ENCODE measurements around the gene CSPG5. TPM values are rescaled to one million over a fixed set of nuclear protein-coding genes. Genes with fewer than 3 reads are reported as not detected.

The CSPG5 gene
- total RNA-seq, 1 donor from 2014 or later: 2.2 TPM

DNA sequence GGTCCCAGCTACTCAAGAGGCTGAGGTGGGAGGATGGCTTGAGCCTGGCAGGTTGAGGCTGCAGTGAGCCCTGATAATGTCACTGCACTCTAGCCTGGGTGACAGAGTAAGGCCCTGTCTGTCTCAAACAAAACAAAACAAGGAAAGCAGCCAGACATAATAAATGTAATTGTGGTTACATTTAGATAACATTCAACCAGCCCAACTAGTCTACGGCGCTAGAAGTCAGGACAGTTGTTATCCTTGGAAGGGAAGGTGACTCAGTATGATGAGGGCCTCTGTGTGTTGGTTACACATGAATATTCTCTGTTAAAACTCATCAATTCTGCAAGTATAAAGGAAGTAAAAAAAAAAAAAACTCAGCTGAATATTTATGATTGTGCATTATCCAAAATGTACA is 27.0 kb upstream of the CSPG5 start:
- no peak for DNase-seq (ENCODE audit: low read depth)
- TF ChIP-seq, protein P1, sequence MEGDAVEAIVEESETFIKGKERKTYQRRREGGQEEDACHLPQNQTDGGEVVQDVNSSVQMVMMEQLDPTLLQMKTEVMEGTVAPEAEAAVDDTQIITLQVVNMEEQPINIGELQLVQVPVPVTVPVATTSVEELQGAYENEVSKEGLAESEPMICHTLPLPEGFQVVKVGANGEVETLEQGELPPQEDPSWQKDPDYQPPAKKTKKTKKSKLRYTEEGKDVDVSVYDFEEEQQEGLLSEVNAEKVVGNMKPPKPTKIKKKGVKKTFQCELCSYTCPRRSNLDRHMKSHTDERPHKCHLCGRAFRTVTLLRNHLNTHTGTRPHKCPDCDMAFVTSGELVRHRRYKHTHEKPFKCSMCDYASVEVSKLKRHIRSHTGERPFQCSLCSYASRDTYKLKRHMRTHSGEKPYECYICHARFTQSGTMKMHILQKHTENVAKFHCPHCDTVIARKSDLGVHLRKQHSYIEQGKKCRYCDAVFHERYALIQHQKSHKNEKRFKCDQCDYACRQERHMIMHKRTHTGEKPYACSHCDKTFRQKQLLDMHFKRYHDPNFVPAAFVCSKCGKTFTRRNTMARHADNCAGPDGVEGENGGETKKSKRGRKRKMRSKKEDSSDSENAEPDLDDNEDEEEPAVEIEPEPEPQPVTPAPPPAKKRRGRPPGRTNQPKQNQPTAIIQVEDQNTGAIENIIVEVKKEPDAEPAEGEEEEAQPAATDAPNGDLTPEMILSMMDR (conservative IDR thresholded peaks at IDR 0.05; ENCODE audit: low read depth, low read length): no peak
- H3K4me3 ChIP-seq (ENCODE audit: low read depth, low read length): no peak overlapping the region

DNA sequence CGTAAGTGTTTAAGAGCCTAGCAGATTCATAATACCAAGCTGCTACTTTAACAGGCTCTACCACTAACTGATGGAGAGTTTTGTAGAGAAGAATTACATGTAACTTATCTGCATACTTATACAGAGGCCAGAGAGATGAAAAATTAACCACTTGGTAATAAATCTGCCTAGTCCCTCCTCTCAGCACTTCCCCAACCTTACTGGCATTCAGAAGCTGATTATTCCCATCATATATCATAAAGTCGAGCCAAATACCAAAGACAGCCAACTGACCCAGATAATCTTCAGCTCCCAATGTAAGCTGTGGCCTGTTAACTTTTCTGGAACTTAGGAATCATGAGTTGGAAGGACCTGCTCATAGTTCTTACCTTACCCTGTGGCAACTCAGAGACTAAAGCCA is 25.5 kb upstream of the CSPG5 start:
- no peak for DNase-seq (ENCODE audit: low read depth)
- TF ChIP-seq, protein P1 (conservative IDR thresholded peaks at IDR 0.05; ENCODE audit: low read depth, low read length): no peak
- H3K4me3 ChIP-seq (ENCODE audit: low read depth, low read length): no peak overlapping the region

DNA sequence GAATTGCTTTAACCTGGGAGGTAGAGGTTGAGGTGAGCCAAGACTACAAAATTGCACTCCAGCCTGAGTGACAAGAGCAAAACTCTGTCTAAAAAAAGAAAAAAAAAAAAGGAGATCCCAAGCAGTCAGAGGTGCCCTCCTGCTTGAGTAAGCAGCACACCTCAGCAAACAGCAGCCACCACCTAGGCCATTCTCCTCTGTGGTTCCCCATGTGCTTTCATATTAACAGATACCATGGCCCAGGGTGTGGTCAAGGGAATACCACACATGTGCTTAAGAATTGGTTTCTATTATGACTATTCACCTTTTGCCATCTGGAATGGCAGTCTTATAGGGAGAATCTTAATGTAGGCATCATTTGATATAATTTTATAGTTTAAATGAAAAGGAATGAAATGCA is 24.7 kb upstream of the CSPG5 start:
- no peak for DNase-seq (ENCODE audit: low read depth)
- H3K4me3 ChIP-seq (ENCODE audit: low read depth, low read length): no peak overlapping the region
- TF ChIP-seq, protein P1 (conservative IDR thresholded peaks at IDR 0.05; ENCODE audit: low read depth, low read length): no peak

DNA sequence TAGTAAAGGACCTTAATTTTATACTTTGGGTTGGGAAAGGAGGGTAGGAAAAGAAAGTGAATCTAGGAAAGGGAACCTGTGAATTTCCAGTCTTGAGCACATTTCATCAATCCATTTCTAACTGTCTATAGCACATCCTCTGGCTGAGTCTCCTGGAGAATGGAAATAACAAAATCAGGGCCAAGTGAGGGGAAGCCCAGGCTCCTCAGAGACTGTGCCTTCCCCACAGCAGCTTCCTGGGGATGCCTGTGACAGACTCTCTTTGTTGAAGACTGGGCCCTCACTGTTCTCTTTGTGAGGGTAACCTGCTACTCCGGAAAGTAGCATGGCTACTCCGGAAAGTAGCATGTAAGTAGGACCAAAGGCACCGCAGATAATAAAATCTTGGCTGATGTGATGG is 22.6 kb upstream of the CSPG5 start:
- no peak overlapping the region for H3K4me3 ChIP-seq (ENCODE audit: low read depth, low read length)
- TF ChIP-seq, protein P1 (conservative IDR thresholded peaks at IDR 0.05; ENCODE audit: low read depth, low read length): no peak
- DNase-seq (ENCODE audit: low read depth): no peak

DNA sequence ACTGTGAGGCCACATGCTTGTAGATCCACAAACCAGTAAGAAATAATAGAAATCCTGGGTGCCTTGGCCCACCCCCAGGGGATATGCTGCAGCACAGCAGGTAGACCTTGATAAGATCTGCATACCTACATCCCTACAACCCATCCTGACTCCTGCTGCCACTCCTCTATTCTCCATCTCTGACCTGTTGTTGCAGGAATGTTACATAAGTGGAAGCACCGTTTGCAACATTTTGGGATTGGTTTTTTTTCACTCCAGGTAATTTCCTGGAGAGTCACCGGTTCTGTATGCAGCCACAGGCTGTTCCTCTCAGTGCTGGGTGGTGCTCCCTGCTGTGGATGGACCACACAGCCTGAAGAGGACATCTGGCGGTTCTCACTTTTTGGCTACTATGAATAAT is 16.1 kb upstream of the CSPG5 start:
- TF ChIP-seq, protein P1 (conservative IDR thresholded peaks at IDR 0.05; ENCODE audit: low read depth, low read length): no peak
- H3K4me3 ChIP-seq (ENCODE audit: low read depth, low read length): no peak overlapping the region
- no peak for DNase-seq (ENCODE audit: low read depth)

DNA sequence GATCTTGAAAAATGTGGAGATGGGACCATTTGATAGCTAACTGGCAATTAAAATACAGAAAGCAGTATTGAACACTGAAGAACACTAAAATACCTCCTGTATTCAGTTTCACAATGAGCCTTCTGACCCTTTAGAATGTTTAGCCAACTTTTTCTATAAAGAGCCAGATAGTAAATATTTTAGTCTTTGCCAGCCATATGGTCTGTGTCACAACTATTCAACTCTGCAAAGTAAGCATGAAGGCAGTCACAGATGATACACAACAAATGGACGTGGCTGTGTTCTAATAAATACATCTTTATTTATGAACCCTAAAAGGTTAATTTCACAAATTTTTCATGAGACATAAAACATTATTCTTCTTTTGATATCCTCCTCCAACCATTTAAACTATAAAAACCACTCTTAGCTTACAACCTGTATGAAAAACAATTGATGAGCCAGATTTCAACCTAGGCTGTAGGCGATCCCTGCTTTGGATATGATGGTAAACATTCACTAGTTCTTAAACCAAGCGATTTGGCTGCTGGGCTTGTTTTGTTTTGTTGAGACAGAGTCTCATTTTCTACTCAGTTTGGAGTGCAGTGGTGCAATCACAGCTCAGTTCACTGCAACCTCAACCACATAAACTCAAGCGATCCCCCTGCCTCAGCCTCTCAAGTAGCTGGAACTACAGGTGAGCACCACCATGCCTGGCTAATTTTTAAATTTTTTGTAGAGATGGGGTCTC is 13.6 kb upstream of the CSPG5 start:
- TF ChIP-seq, protein P1 (conservative IDR thresholded peaks at IDR 0.05; ENCODE audit: low read depth, low read length): no peak

DNA sequence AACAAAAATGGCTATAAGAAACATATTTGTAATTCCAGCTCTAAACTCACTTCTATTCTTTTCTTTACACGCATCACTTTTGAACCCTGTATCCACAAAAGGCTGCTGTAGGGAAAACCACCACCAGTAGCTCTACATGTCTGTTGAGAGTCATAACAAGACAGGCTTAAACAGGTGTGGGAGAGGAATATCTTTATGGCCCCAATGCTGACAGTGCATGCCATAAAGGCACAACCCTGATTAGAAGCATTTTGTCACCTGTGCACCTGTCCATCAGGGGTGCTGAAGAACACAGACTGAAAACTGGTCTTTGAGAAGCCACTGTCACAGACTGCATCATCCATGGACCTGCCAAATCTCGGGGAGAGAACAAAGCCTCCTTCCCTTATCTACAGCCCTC is 11.6 kb upstream of the CSPG5 start:
- TF ChIP-seq, protein P1 (conservative IDR thresholded peaks at IDR 0.05; ENCODE audit: low read depth, low read length): no peak
- no peak for DNase-seq (ENCODE audit: low read depth)
- H3K4me3 ChIP-seq (ENCODE audit: low read depth, low read length): no peak overlapping the region

More for the DNA sequence above, 13.6 kb upstream of the CSPG5 start:
- DNase-seq (ENCODE audit: low read depth): no peak
- no peak overlapping the region for H3K4me3 ChIP-seq (ENCODE audit: low read depth, low read length)
